Sigmoid colon (tissue), 7 donors: ENCODE measurements around the gene CCDC179. TPM values are rescaled to one million over a fixed set of nuclear protein-coding genes. Genes with fewer than 3 reads are reported as not detected.

Experiments used
- DNase-seq: peaks from one replicate; pipeline ENCODE4 v3.0.0-alpha.2; 2019
- H3K27ac ChIP-seq, 4 donors: fragments of 200-600 bp; sonication (generic); one replicate each; pipeline ENCODE4 v1.5.1; 2016 to 2019; ENCODE audit warnings: mild to moderate bottlenecking in 1 of 4
- H3K27me3 ChIP-seq, 3 donors: fragments of 200-600 bp; sonication (generic); one replicate each; pipeline ENCODE4 v1.5.1; 2019; ENCODE audit warnings: mild to moderate bottlenecking in 1 of 3
- H3K36me3 ChIP-seq, 4 donors: fragments of 200-600 bp; sonication (generic); one replicate each; pipeline ENCODE4 v1.5.1; 2016 to 2019
- H3K4me1 ChIP-seq, 4 donors: fragments of 200-600 bp; sonication (generic); one replicate each; pipeline ENCODE4 v1.5.1; 2017 to 2019
- H3K4me3 ChIP-seq, 4 donors: fragments of 200-600 bp; sonication (generic); one replicate each; pipeline ENCODE4 v1.5.1; 2017 to 2019; ENCODE audit warnings: mild to moderate bottlenecking in 2 of 4, moderate library complexity in 1 of 4
- H3K9me3 ChIP-seq, 4 donors: fragments of 200-600 bp in 3 of 4; sonication (generic) in 3 of 4; one replicate each; pipeline versions ENCODE4 v1.5.1 to v1.6.1; 2013 to 2019
- EP300 ChIP-seq, 4 donors: sonication (generic); formaldehyde crosslinking; IDR thresholded peaks; one replicate each; pipeline ENCODE4 v1.6.1; 2017; ENCODE audit warnings: antibody characterized with exemption in 4 of 4
- POLR2A ChIP-seq, 2 donors: fragments of 450-650 bp; IDR thresholded peaks; one replicate each; pipeline ENCODE4 v1.6.1; 2016; ENCODE audit warnings: antibody characterized with exemption in 2 of 2, mild to moderate bottlenecking in 2 of 2, moderate library complexity in 2 of 2
- POLR2AphosphoS5 ChIP-seq, 4 donors: sonication (generic); formaldehyde crosslinking; IDR thresholded peaks; one replicate each; pipeline ENCODE4 v1.6.1; 2017; ENCODE audit warnings: antibody characterized with exemption in 4 of 4
- WGBS, 2 donors: extraction: QIAGEN DNeasy Blood & Tissue Kit; methylation state at CpG; one replicate each; pipeline ENCODE4 v1.1.7; 2013; 5-methylcytosine and 5-hydroxymethylcytosine counted together
- intact Hi-C: fragments of 100-400 bp; cut with DNase I; formaldehyde crosslinking; loops from one replicate; pipeline ENCODE4 v1.15.1; 2023
- polyA plus RNA-seq, 3 donors: library from polyadenylated mRNA; stranded (reverse); fragments of 200-250 nt; gene quantifications; one replicate each; pipeline ENCODE4 v1.2.3, GENCODE V29; 2013
- total RNA-seq, 4 donors: library from RNA; depleted of rRNA; stranded (reverse); fragments of >200 nt; gene quantifications; one replicate each; pipeline ENCODE4 v1.1.0, GENCODE V29; 2016
- TF ChIP-seq, protein P1 (sequence below), 4 experiments: fragments of 450-650 bp in 3 of 4; fragments of 200-600 bp in 1 of 4; IDR thresholded peaks; one replicate each; pipeline ENCODE4 v1.5.1; 2016 to 2019; ENCODE audit warnings: antibody characterized with exemption in 4 of 4, mild to moderate bottlenecking in 3 of 4, moderate library complexity in 2 of 4
- donor health status: healthy with polysubstance abuse.
- donor health status: Bipolar disorder and iron deficiency.
- donor health status: healthy.

CCDC179 gene
- not detected for total RNA-seq
- polyA plus RNA-seq: not detected

DNA sequence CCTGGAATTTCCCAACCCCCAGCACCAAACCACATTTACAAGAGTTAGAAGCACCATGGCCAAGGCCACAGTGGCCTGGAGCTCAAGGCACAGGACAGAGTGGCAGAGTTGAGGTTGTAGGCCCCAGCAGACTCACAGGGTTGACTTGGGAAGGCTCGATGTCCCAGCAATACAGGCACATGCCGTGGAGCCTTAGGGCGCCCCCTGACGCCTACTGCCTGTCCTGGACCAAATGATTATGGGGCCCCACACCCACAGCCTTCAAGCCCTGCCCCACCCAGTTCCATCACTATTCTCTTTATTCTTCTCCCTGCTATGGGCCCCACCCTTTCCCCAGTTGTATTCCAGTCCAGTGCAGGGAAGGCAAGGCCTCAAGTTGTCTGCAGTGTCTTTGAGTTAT lies at the start of gene CCDC179:
Gene CCDC179 (minus strand): TSS at position 234 of the 400 bp plus-strand sequence. CDS start 53 bp downstream, at position 181.
- H3K27ac ChIP-seq: no peak within 1 kb of the TSS
- no peak for TF ChIP-seq EP300 (IDR thresholded peaks at IDR 0.05)
- TF ChIP-seq, protein P1, sequence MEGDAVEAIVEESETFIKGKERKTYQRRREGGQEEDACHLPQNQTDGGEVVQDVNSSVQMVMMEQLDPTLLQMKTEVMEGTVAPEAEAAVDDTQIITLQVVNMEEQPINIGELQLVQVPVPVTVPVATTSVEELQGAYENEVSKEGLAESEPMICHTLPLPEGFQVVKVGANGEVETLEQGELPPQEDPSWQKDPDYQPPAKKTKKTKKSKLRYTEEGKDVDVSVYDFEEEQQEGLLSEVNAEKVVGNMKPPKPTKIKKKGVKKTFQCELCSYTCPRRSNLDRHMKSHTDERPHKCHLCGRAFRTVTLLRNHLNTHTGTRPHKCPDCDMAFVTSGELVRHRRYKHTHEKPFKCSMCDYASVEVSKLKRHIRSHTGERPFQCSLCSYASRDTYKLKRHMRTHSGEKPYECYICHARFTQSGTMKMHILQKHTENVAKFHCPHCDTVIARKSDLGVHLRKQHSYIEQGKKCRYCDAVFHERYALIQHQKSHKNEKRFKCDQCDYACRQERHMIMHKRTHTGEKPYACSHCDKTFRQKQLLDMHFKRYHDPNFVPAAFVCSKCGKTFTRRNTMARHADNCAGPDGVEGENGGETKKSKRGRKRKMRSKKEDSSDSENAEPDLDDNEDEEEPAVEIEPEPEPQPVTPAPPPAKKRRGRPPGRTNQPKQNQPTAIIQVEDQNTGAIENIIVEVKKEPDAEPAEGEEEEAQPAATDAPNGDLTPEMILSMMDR (IDR thresholded peaks at IDR 0.05): no peak
- no peak for TF ChIP-seq POLR2A (IDR thresholded peaks at IDR 0.05)
- TF ChIP-seq POLR2AphosphoS5 (IDR thresholded peaks at IDR 0.05): no peak

DNA sequence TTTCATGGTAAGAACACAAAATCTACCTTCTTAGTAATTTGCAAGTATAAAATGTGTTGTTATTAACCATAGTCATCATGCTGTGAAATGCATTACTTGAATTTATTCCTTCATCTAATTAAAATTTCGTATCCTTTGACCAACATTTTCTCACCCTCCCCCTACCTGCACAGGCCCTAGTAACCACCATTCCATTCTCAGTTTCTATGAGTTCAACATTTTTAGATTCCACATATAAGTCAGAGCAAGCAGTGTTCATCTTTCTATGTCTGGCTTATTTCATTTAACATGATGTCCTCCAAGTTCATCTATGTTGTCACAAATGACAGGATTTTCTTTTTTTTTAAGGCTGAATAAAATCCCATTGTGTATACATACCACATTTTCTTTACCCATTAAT lies 43.5 kb upstream of the CCDC179 start:
- TF ChIP-seq POLR2A (IDR thresholded peaks at IDR 0.05): no peak
- TF ChIP-seq EP300 (IDR thresholded peaks at IDR 0.05): no peak
- TF ChIP-seq, protein P1 (IDR thresholded peaks at IDR 0.05): no peak
- no peak for TF ChIP-seq POLR2AphosphoS5 (IDR thresholded peaks at IDR 0.05)

More for the DNA sequence above, at the start of gene CCDC179:
- intact Hi-C loops: no loop called here
- H3K27me3 ChIP-seq: no peaks in the 10 kb centered on the region
- WGBS, 2 donors: 92 to 94% methylated on average over 4 of the region's 4 CpGs
- DNase-seq: no peak
- H3K36me3 ChIP-seq: no peaks in the 10 kb centered on the region
- H3K9me3 ChIP-seq: no peaks in the 10 kb centered on the region
- no peaks in the 10 kb centered on the region for H3K4me1 ChIP-seq
- no peak within 1 kb of the TSS for H3K4me3 ChIP-seq

DNA sequence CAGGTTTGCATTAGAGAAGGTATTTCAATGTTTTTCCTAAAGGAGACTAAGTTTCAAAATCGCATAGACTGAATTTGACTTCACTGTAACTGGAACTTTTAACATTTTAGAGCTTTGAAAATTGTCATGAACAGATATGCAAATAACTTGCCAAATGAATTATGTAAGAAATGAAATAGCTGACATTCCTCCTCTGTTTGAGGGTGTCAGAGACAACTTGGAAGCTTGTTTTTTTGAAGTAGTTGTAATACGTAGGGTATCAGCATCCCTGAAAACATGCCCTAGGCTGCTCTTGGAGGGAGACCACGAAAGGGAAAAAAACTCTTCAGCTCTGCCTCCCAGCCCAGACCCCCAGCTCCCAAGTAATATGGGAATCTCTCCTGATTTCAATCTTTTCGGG lies 41.3 kb upstream of the CCDC179 start:
- Histone ChIP-seq H3K9me3 (no peaks in the 10 kb centered on the region), H3K4me3 (no peak overlapping the region), H3K36me3 (no peaks in the 10 kb centered on the region), H3K27ac (no peak overlapping the region), H3K4me1 (no peaks in the 10 kb centered on the region), H3K27me3 (no peaks in the 10 kb centered on the region)
- DNase-seq: no peak
- intact Hi-C loops: no loop called here
- TF ChIP-seq, protein P1 (IDR thresholded peaks at IDR 0.05): no peak
- TF ChIP-seq POLR2A (IDR thresholded peaks at IDR 0.05): no peak
- no peak for TF ChIP-seq EP300 (IDR thresholded peaks at IDR 0.05)
- TF ChIP-seq POLR2AphosphoS5 (IDR thresholded peaks at IDR 0.05): no peak
- WGBS, 2 donors: 81 to 86% methylated on average over 4 of the region's 4 CpGs

More for the DNA sequence above, 43.5 kb upstream of the CCDC179 start:
- intact Hi-C loops: no loop called here
- Histone ChIP-seq H3K27me3 (no peaks in the 10 kb centered on the region), H3K36me3 (no peaks in the 10 kb centered on the region), H3K9me3 (no peaks in the 10 kb centered on the region), H3K4me3 (no peak overlapping the region), H3K27ac (no peak overlapping the region), H3K4me1 (no peaks in the 10 kb centered on the region)
- DNase-seq: no peak
- 80 to 92% methylated on average over 1 of the region's 1 CpG for WGBS, 2 donors

DNA sequence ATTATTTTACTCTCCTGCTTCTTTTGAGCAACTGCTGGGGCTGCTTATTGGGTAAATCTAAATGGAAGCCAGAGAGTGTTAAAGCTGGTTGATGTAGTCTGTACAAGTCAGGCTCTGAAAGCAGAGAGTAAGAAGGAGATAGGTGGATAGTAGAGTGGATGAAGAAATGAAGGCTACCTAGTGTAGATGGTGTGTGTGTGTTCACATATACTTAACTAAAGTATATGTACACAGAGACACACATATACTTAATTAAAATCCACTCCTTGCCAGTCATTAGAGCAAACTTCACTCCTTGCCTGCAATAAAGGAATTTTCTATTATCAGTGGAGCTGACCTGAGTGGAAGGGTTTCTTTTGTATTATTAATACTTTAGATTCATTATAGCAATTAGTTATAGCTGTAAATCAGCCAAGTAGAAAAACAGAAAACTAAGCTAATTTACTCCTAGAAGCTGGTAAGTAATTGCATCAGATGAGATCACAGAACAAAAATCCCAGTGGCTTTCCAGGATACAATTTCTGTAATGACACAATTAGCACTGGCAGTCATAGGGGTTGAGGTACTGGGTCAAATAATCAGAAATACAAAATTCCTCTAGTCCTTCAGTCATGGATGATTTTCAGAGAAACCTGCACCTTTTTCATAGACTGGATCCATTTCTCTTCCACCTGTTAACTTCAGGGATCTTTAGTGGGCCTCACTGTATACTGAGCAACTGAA lies 40.7 kb upstream of the CCDC179 start:
- no peaks in the 10 kb centered on the region for H3K4me1 ChIP-seq
- DNase-seq: no peak
- no peaks in the 10 kb centered on the region for H3K9me3 ChIP-seq
- no peak overlapping the region for H3K27ac ChIP-seq
- no peaks in the 10 kb centered on the region for H3K27me3 ChIP-seq
- no peaks in the 10 kb centered on the region for H3K36me3 ChIP-seq
- H3K4me3 ChIP-seq: no peak overlapping the region
- intact Hi-C loops: no loop called here
- TF ChIP-seq, protein P1 (IDR thresholded peaks at IDR 0.05): no peak

DNA sequence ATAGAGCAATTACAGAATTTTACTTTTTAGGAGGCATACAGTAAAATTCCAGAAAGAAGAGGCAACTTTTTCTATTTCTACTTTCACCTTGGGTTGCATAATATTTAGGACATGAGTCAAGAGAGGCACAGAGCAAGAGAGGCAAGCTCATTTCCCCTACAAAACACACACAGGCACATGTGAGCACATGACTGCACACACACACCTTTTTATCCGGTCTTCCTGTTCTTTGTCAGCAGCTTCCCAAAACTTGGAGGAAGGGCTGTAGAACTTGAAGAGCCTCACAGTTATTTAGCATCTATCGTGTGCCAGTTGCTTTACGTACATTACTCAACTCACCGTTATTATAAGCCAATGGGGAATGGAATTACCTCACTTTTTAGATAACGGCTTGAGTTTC lies 37.8 kb upstream of the CCDC179 start:
- H3K4me3 ChIP-seq: no peak overlapping the region
- TF ChIP-seq, protein P1 (IDR thresholded peaks at IDR 0.05): no peak
- no peak for TF ChIP-seq POLR2A (IDR thresholded peaks at IDR 0.05)
- TF ChIP-seq POLR2AphosphoS5 (IDR thresholded peaks at IDR 0.05): no peak
- TF ChIP-seq EP300 (IDR thresholded peaks at IDR 0.05): no peak
- intact Hi-C loops: no loop called here
- no peaks in the 10 kb centered on the region for H3K4me1 ChIP-seq
- H3K27me3 ChIP-seq: no peaks in the 10 kb centered on the region
- no peak for DNase-seq
- H3K27ac ChIP-seq: no peak overlapping the region
- WGBS, 2 donors: 87 to 88% methylated on average over 5 of the region's 5 CpGs
- no peaks in the 10 kb centered on the region for H3K9me3 ChIP-seq
- H3K36me3 ChIP-seq: no peaks in the 10 kb centered on the region
